Measurements from ENCODE around the gene DTNB. TPM values are rescaled to one million over a fixed set of nuclear protein-coding genes. Genes with fewer than 3 reads are reported as not detected.

Gene DTNB
- total and polyA plus RNA-seq, 2 donors (not counting 3 experiments of a cell fraction or from before 2014, with no cell fraction given): 11.5 to 17.0 TPM

DNA sequence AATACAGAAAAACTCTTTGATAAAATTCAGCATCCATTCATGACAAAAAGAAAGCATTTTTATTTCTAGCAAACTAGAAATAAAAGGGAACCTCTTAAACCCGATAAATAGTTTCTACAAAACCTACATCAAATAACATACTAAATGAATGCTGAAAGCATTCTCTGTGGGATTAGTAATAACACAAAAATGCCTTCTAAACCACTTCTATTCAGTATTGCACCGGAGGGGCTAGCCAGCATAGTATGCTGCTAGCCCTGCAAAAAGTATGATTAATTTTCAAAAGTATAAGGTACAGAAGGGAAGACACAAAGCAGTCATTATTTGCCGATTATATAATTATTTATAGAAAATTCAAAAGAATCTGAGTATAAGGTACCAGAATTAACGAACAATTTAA is 145.2 kb downstream of the DTNB start:
- POLR2A ChIA-PET: no interaction called here
- Histone ChIP-seq H3K9me1 (replicated peaks; ENCODE audit: control insufficient read depth, extremely low read depth, insufficient read depth, low read length) (no peaks in the 10 kb centered on the region), H2AFZ (ENCODE audit: low read depth, low read length) (no peak overlapping the region), H3K4me1 (ENCODE audit: control insufficient read depth, extremely low read depth, insufficient read depth, low read length) (no peaks in the 10 kb centered on the region), H3K9me3 (replicated peaks; ENCODE audit: control insufficient read depth, insufficient read depth, low read length) (no peaks in the 10 kb centered on the region), H3K4me3 (replicated peaks in 1 of 3; ENCODE audit: insufficient read depth in 1 of 3, low read depth in 1 of 3, low read length in 3 of 3) (no peak overlapping the region), H3K27me3 (ENCODE audit: control insufficient read depth in 2 of 2, insufficient read depth in 2 of 2, low read length in 2 of 2) (no peaks in the 10 kb centered on the region), H3K9ac (replicated peaks; ENCODE audit: extremely low read depth, insufficient read depth, low read length) (no peak overlapping the region), H3K36me3 (ENCODE audit: control insufficient read depth in 2 of 2, extremely low read depth in 1 of 2, insufficient read depth in 2 of 2, low read length in 2 of 2) (no peaks in the 10 kb centered on the region), H3K79me2 (ENCODE audit: control insufficient read depth, insufficient read depth, low read length) (no peaks in the 10 kb centered on the region), H3K27ac (ENCODE audit: insufficient read depth, low read depth, low read length) (no peak overlapping the region), H4K20me1 (replicated peaks; ENCODE audit: control insufficient read depth, extremely low read depth, insufficient read depth, low read length) (no peaks in the 10 kb centered on the region), H3K4me2 (ENCODE audit: insufficient read depth, low read length) (no peak overlapping the region)
- FAIRE-seq: no peak
- CTCF ChIA-PET: no interaction called here
- DNase-seq (ENCODE audit: low read depth, low spot score): no peak
- intact Hi-C loops (cut with micrococcal nuclease): no loop called here
- BruUV-seq (replicated peaks): no TSS peak
- TF ChIP-seq MYC (IDR thresholded peaks at IDR 0.05; ENCODE audit: low read depth, low read length) (no peak), GATA2 (IDR thresholded peaks at IDR 0.05; ENCODE audit: insufficient read depth, insufficient read length, low read depth, low read length) (no peak), POLR2A (IDR thresholded peaks at IDR 0.05; ENCODE audit: low read depth, low read length) (no peak), JUN (IDR thresholded peaks at IDR 0.05; ENCODE audit: borderline replicate concordance, insufficient read depth, insufficient read length, low read depth) (no peak), POLR2AphosphoS5 (IDR thresholded peaks at IDR 0.05; ENCODE audit: insufficient read depth, low read depth, low read length) (no peak), EZH2 (IDR thresholded peaks at IDR 0.05; ENCODE audit: borderline replicate concordance, low read depth, low read length, severe bottlenecking) (no peak), FOS (IDR thresholded peaks at IDR 0.05; ENCODE audit: borderline replicate concordance, insufficient read depth, low read length) (no peak)
- TF ChIP-seq, protein P1, sequence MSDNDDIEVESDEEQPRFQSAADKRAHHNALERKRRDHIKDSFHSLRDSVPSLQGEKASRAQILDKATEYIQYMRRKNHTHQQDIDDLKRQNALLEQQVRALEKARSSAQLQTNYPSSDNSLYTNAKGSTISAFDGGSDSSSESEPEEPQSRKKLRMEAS (IDR thresholded peaks at IDR 0.05; ENCODE audit: insufficient read depth, insufficient read length): no peak
- TF ChIP-seq, protein P2, sequence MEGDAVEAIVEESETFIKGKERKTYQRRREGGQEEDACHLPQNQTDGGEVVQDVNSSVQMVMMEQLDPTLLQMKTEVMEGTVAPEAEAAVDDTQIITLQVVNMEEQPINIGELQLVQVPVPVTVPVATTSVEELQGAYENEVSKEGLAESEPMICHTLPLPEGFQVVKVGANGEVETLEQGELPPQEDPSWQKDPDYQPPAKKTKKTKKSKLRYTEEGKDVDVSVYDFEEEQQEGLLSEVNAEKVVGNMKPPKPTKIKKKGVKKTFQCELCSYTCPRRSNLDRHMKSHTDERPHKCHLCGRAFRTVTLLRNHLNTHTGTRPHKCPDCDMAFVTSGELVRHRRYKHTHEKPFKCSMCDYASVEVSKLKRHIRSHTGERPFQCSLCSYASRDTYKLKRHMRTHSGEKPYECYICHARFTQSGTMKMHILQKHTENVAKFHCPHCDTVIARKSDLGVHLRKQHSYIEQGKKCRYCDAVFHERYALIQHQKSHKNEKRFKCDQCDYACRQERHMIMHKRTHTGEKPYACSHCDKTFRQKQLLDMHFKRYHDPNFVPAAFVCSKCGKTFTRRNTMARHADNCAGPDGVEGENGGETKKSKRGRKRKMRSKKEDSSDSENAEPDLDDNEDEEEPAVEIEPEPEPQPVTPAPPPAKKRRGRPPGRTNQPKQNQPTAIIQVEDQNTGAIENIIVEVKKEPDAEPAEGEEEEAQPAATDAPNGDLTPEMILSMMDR (IDR thresholded peaks at IDR 0.05; ENCODE audit: extremely low read depth in 1 of 2, insufficient read depth in 1 of 2, low read depth in 1 of 2, low read length in 2 of 2): no peak
- dilution Hi-C loops (cut with MboI; ENCODE audit: extremely low pct_ligation_motif_present, low sequenced_read_pairs): no loop called here
